ENCODE measurements around the gene POLR2J3.
"Not testable (repeated sequence)": the region's sequence is repeated elsewhere in the genome, so short reads cannot be mapped to it uniquely, and the experiment has no call there.

POLR2J3 gene

DNA sequence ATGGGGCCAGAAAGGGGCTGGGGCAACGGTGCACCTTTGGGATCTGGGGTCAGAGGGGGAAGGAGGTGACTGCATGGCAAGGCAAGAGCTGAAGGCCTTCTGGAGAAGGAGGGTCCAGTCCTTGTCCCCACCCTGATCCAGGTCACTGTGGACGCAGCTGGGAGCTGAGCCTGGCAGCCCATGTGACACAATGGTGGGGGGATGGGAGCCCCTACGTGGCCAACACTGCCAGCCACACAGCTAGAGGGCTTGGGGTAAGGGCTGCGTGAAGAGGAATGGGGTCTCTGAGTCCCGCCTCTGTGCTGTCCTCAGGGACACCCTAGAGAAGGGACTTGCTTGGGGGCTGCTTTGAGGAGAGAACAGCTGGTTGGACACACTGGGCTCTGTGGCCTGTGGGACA lies 9.3 kb upstream of the POLR2J3 start:
- DNase-seq, result not testable (repeated sequence)

- not testable (repeated sequence) for DNase-seq
These were observed 6.1 kb upstream of the POLR2J3 start for GRCh38 chr7:102578486-102578885.

- DNase-seq, result not testable (repeated sequence)
These were observed 5.2 kb upstream of the POLR2J3 start for GRCh38 chr7:102577315-102578240.

- not testable (repeated sequence) for DNase-seq
These were observed 4.0 kb upstream of the POLR2J3 start for GRCh38 chr7:102576363-102576762.

- not testable (repeated sequence) for DNase-seq
These were observed 2.2 kb upstream of the POLR2J3 start for GRCh38 chr7:102574607-102575006.

- DNase-seq, result not testable (repeated sequence)
These were observed 3.8 kb downstream of the POLR2J3 start for GRCh38 chr7:102568620-102569019.

GRCh38 chr7:102550808-102551422 lies 21.5 kb downstream of the POLR2J3 start, which contains the start of gene SPDYE2:
Gene SPDYE2, plus strand, starts transcription at chr7:102551226. Its CDS starts 2,030 bp downstream, at chr7:102553256.
- DNase-seq, result not testable (repeated sequence)

DNA sequence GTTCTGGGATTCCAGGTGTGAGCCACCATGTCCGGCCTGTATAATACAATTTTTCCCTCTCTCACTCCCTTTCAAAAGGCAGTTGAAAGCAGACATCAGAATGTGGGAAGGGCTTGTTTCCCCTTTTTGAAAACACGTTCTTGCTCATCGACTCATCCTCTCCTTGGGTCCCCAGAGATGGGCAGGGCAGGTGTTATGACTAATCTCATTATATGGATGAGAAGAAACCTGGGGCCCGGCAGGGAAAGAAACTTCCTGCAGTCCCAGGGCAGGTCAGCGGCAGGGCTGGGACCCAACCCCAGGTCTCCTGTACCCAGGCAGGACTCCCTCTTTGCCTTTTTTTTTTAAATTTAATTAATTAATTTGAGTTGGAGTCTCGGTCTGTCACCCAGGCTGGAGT lies 26.0 kb downstream of the POLR2J3 start:
- not testable (repeated sequence) for DNase-seq

DNA sequence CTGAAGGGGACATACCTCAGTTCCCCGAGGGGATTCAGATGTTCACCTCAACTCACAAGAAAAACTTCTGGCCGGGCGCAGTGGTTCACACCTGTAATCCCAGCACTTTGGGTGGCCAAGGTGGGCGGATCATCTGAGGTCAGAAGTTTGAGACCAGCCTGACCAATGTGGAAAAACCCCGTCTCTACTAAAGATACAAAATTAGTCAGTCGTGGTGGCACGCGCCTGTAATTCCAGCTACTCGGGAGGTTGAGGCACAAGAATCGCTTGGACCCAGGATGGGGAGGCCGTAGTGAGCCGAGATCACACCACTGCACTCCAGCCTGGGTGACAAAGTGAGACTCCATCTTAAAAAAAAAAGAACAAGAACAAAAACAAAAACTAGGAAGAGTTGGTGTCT lies 27.1 kb downstream of the POLR2J3 start:
- DNase-seq, result not testable (repeated sequence)

- not testable (repeated sequence) for DNase-seq
These were observed 28.0 kb downstream of the POLR2J3 start for GRCh38 chr7:102544372-102544771.

GRCh38 chr7:102543596-102543995 lies 28.8 kb downstream of the POLR2J3 start, which contains the start of gene UPK3BL2:
Gene UPK3BL2, minus strand, starts transcription at chr7:102543696. Its CDS starts 60 bp downstream, at chr7:102543636.
- not testable (repeated sequence) for DNase-seq

- not testable (repeated sequence) for DNase-seq
These were observed 29.6 kb downstream of the POLR2J3 start for GRCh38 chr7:102542771-102543170.

DNA sequence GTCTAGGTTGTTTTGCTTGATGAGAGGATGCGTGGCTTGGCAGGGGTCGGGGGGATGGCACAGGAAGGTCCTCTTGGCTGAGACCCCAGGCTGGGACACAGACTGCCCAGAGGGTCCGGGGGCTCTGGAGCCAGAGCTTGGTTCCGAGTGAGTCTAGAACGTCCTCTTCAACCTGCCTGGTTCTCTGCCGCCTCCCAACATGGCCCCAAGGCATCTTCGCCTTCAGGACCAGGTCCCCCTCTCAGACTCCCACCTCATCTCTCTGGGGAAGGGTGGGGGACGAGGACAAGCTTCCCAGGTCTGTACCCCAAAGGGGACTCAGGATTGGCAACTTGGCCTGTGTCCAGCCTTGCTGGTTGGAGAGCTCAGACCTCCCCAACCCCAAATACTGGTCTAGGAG lies 30.3 kb downstream of the POLR2J3 start:
- DNase-seq, result not testable (repeated sequence)

DNA sequence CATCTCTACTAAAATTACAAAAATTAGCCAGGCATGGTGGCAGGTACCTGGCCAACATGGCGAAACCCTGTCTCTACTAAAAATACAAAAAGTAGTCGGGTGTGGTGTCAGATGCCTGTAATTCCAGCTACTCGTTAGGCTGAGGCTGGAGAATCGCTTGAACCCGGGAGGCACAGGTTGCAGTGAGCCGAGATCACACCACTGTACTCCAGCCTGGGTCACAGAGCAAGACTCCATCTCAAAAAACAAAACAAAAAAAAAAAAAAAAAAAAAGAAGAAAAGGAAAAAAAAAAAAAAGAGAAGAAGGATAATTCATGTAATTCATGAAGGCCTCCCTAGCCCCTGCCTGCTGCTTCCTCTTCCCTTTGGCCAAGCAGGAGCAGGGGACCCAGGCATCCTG lies 31.8 kb downstream of the POLR2J3 start:
- not testable (repeated sequence) for DNase-seq

GRCh38 chr7:102535062-102535615 lies 37.2 kb downstream of the POLR2J3 start:
- not testable (repeated sequence) for DNase-seq

DNA sequence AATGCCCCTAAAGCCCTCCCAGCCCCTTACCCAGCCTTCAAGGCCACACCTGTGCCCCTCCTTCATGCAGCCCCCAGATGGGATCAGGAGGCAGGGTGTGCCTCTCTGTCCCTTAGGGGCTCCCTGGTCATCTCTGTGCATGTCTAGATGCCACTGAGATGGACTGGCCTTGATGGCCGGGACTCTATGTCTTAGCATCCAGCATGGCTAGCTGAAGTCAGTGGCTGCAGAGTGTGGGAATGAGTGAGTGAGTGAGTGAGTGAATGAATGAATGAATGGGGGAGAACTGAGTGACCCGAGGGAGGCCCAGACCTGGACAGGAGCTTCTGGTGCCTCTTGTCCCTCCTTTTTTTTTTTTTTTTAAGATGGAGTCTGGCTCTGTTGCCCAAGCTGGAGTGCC lies 40.3 kb downstream of the POLR2J3 start:
- DNase-seq, result not testable (repeated sequence)

DNA sequence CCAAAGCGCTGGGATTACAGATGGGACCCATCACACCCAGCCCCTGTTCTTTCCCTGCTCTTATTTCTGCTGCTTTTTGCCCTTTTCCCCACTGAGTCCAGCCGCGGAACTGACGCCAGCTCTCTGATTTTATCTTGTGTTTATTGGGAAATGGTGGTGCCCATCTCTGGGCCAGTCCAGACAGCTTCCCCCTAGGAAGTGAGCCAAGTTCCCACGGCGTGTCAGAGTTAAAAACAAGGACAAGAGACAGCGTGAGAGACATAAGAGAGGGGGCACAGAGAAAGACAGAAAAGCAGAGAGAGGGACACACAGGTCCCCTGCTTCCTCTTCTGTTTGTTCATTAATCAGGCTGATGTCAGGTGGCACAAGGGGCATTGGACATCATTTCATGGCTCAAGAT lies 40.8 kb downstream of the POLR2J3 start:
- DNase-seq, result not testable (repeated sequence)

DNA sequence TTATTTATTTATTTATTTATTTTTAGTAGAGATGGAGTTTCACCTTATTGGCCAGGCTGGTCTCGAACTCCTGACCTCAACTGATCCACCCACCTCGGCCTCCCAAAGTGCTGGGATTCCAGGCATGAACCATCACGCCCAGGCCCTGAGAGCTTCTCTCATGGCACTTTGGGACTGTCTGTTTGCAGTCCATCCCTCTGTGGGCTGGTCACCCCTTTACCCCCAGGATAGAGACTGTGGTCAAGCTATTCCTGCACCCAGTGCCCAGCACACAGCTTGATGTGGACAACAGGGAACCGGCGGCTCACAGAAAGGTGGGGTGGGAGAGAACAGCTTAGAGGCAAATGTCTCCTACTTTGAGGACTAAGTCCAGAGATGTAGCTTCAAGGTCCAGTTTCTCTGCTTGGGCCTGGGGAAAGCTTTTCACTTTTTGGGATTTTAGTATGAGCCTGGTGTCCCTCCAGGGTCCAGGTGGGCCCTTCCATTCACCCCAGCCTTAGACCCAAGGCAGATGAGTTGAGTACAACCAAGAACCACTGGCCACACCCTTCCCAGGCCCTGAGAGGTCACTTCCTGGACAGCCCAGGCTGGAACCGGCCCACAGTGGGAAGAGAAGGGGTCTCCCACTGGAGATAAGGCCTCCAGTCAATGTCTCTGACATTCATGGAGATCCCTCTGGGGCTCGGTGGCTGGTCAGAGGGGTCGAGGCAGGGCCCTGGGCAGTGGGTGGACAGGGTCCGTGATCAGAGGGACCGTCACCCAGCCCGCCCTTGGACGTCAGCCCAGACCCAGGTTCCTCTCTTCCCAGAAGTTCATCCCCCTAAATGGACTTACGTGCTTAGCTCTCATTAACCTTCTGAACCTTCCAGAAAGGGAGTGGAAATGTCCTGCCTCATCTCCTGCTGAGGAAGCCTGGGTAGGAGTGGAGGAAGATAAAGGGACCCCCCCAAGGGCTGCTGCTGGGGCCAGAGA lies 44.3 kb downstream of the POLR2J3 start:
- not testable (repeated sequence) for DNase-seq

GRCh38 chr7:102527182-102527581 lies 45.2 kb downstream of the POLR2J3 start:
- DNase-seq, result not testable (repeated sequence)

DNA sequence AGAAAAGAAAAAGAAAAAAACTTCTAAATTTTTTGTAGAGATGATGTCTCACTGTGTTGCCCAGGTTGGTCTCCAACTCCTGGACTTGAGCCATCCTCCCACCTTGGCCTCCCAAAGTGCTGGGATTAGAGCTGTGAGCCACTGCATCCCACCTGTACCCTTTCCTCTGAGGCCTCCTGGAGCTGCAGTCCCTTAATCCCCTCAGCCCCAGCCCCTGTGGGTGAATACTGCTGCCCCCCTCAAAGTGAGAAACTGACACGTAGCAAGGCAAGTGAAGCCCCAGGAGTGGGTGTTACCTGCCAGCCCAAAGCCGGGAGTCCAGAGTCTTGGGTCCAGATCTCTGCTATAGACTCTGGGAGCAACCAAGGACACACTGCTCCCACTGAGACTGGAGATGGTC lies 47.6 kb downstream of the POLR2J3 start:
- not testable (repeated sequence) for DNase-seq

GRCh38 chr7:102520797-102521196 lies 51.6 kb downstream of the POLR2J3 start:
- DNase-seq, result not testable (repeated sequence)

DNA sequence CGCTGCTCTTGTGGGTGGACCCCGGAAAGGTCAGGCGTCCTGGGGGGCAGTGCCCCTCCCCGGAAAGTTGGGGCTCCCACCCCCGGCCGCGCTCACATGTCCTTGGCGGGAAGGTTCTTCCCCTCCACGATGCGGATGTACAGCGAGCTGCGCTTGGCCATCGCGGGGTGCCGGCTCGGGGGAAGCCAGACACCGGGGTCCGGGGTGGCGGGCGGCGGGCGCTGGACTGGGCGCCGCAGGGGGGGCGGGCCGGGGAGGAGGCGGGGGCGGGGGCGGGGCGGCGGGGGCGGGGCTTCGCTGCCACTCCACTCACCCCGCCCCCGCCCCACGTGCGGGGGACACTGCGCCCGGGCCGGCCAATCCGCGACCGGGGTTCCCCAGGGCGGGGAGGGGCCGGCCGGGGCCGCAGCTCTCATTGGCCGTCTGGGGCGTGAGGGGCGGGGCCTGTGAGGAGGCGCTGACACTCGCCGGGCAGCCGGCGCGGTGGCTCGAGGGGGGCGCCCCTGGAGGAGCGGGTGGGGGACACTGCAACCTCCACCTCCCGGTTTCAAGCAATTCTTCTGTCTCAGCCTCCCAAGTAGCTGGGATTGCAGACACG lies 54.7 kb downstream of the POLR2J3 start, which contains the start of gene RASA4B:
Gene RASA4B (minus strand): TSS at position 228 of the 598 bp plus-strand sequence. CDS start 67 bp downstream, at position 161.
- DNase-seq, result not testable (repeated sequence)
